K562 (cell line): ENCODE results near the gene ERICH6B. TPM values are rescaled to one million over a fixed set of nuclear protein-coding genes. Genes with fewer than 3 reads are reported as not detected.

Experiments used
- ATAC-seq: fragments of 200-7000 bp; cut with Tn5 transposase; 3 replicates; pipeline ENCODE4 v1.9.1; 2020; ENCODE audit warnings: moderate library complexity
- BruUV-seq: library from RNA; stranded (reverse); fragments of 400-500 nt; replicated peaks from 2 replicates; lab custom pipeline; 2021; lab: Mats Ljungman, UMichigan
- CTCF ChIA-PET: fragments of 300-600 bp; formaldehyde crosslinking; extraction: SDS; loops from one replicate; lab custom pipeline; 2021; ENCODE audit warnings: low intra/inter-chr PET ratio; lab: Yijun Ruan, JAX
- POLR2A ChIA-PET: fragments of 300-600, 350-650 bp; sonication (Branson Sonifier 250); formaldehyde crosslinking; extraction: SDS; loops from one replicate; lab custom pipeline; 2021; ENCODE audit warnings: antibody characterized with exemption, inconsistent platforms; lab: Yijun Ruan, JAX
- DNase-seq, 4 experiments: peaks; one replicate each; pipeline versions ENCODE4 v3.0.0 to v3.0.0-alpha.2; 2011 to 2018; ENCODE audit warnings: low spot score in 3 of 4, mixed read lengths in 3 of 4; ENCODE audit errors: extremely low read depth in 1 of 4
- FAIRE-seq: peaks from 2 replicates; lab custom pipeline; 2011; peaks lifted over from hg19 to GRCh38; lab: Jason Lieb, UNC
- H2AFZ ChIP-seq: 2 replicates; pipeline ENCODE4 v1.6.0; 2011; ENCODE audit warnings: low read depth, low read length, control low read depth, inconsistent platforms
- H3K27ac ChIP-seq: fragments of 200-600 bp; 3 replicates; pipeline ENCODE4 v1.8.0; 2011; ENCODE audit warnings: low read depth, mild to moderate bottlenecking, control low read depth, inconsistent platforms, low read length, moderate library complexity, mixed read lengths; ENCODE audit errors: extremely low read depth
- H3K27me3 ChIP-seq, 2 experiments: fragments of 300-600 bp in 1 of 2; 2 replicates in 1 of 2; 3 replicates in 1 of 2; pipeline versions ENCODE4 v1.6.0 to v1.8.0; 2011; ENCODE audit warnings: inconsistent platforms in 2 of 2, low read length in 2 of 2, mild to moderate bottlenecking in 1 of 2, mixed read lengths in 1 of 2, moderate library complexity in 1 of 2; ENCODE audit not compliant: control insufficient read depth in 2 of 2, insufficient read depth in 2 of 2
- H3K36me3 ChIP-seq: fragments of 300-600 bp; 3 replicates; pipeline ENCODE4 v1.8.0; 2011; ENCODE audit warnings: mild to moderate bottlenecking, low read length, inconsistent platforms; ENCODE audit not compliant: control insufficient read depth, insufficient read depth
- H3K4me1 ChIP-seq, 2 experiments: fragments of 200-600 bp in 1 of 2; replicated peaks in 1 of 2; 2 replicates in 1 of 2; 3 replicates in 1 of 2; pipeline versions ENCODE4 v1.5.1 to v1.8.0; 2011; ENCODE audit warnings: inconsistent platforms in 2 of 2, low read length in 2 of 2, mild to moderate bottlenecking in 1 of 2, mixed read lengths in 1 of 2, moderate library complexity in 1 of 2; ENCODE audit not compliant: control insufficient read depth in 2 of 2, insufficient read depth in 2 of 2
- H3K4me2 ChIP-seq: 2 replicates; pipeline ENCODE4 v1.6.1; 2011; ENCODE audit warnings: low read length, control low read depth, inconsistent platforms, mixed read lengths; ENCODE audit not compliant: insufficient read depth
- H3K4me3 ChIP-seq: fragments of 200-600 bp; sonication (generic), shearing (Covaris generic); 2 replicates; pipeline ENCODE4 v1.5.1; 2016; ENCODE audit warnings: control low read depth, inconsistent platforms
- H3K79me2 ChIP-seq: fragments of 200-600 bp; 3 replicates; pipeline ENCODE4 v1.8.0; 2011; ENCODE audit warnings: low read length, inconsistent platforms; ENCODE audit not compliant: control insufficient read depth, insufficient read depth
- H3K9ac ChIP-seq, 2 experiments: 2 replicates each; pipeline versions ENCODE4 v1.6.0 to v1.6.1; 2011; ENCODE audit warnings: low read depth in 2 of 2, low read length in 2 of 2, control low read depth in 1 of 2, inconsistent platforms in 1 of 2, mild to moderate bottlenecking in 1 of 2, mixed read lengths in 1 of 2; ENCODE audit not compliant: insufficient read depth in 1 of 2
- H3K9me1 ChIP-seq: one replicate; pipeline ENCODE4 v1.6.0; 2011; ENCODE audit warnings: inconsistent platforms, mild to moderate bottlenecking, low read length, moderate library complexity; ENCODE audit not compliant: control insufficient read depth, insufficient read depth
- H3K9me3 ChIP-seq: replicated peaks from 2 replicates; pipeline ENCODE4 v1.5.1; 2011; ENCODE audit warnings: low read depth, low read length, inconsistent platforms; ENCODE audit not compliant: control insufficient read depth, insufficient read depth
- H4K20me1 ChIP-seq: replicated peaks from 2 replicates; pipeline ENCODE4 v1.6.1; 2011; ENCODE audit warnings: low read length, inconsistent platforms, mixed read lengths; ENCODE audit not compliant: control insufficient read depth, insufficient read depth
- DDX20 ChIP-seq: fragments of 450-650 bp; IDR thresholded peaks from 2 replicates; pipeline ENCODE4 v1.6.1; 2016; ENCODE audit warnings: missing genetic modification characterization, low read depth, mild to moderate bottlenecking, missing compliant biosample characterization, moderate library complexity
- ELK3 ChIP-seq: fragments of 450-650 bp; formaldehyde crosslinking; IDR thresholded peaks from 2 replicates; pipeline ENCODE4 v1.4.0; 2020; ENCODE audit warnings: mild to moderate bottlenecking
- MCM2 ChIP-seq: fragments of 450-650 bp; IDR thresholded peaks from 2 replicates; pipeline ENCODE4 v1.6.1; 2017; ENCODE audit warnings: low read depth, mild to moderate bottlenecking
- TEAD1 ChIP-seq, 2 experiments: fragments of 450-650 bp in 1 of 2; sonication (generic) in 1 of 2; formaldehyde crosslinking; IDR thresholded peaks; 2 replicates each; pipeline versions ENCODE4 v1.4.0 to v1.8.0; 2020 to 2022; ENCODE audit warnings: mild to moderate bottlenecking in 2 of 2, missing genetic modification reagents in 1 of 2
- ZNF146 ChIP-seq: IDR thresholded peaks from one replicate; pipeline ENCODE4 v1.6.1; 2018; ENCODE audit warnings: missing compliant biosample characterization; ENCODE audit not compliant: unreplicated experiment
- ZNF175 ChIP-seq: fragments of 200-800 bp; sonication (Bioruptor generic); IDR thresholded peaks from 2 replicates; pipeline ENCODE4 v1.6.1; 2016; ENCODE audit warnings: low read depth, mild to moderate bottlenecking, missing genetic modification characterization, missing compliant biosample characterization
- ZNF407 ChIP-seq: fragments of 450-650 bp; IDR thresholded peaks from 2 replicates; pipeline ENCODE4 v1.6.1; 2016; ENCODE audit warnings: low read depth
- WGBS: fragments of 100-300 bp; shearing (Covaris generic); methylation state at CpG from one replicate; pipeline ENCODE4 v1.1.6; 2016; ENCODE audit warnings: low coverage, mixed read lengths; ENCODE audit not compliant: insufficient coverage; ENCODE audit errors: missing lambda C conversion rate; 5-methylcytosine and 5-hydroxymethylcytosine counted together
- in situ Hi-C: fragments of 300-500 bp; cut with MboI; formaldehyde crosslinking; loops from 4 replicates; pipeline ENCODE4 v1.15.0; 2018; ENCODE audit warnings: inconsistent platforms, mixed read lengths
- intact Hi-C: fragments of 100-400 bp; cut with micrococcal nuclease; formaldehyde crosslinking; loops from 2 replicates; pipeline ENCODE4 v1.14.2; 2022
- polyA plus RNA-seq, 8 experiments: library from polyadenylated mRNA; depleted of rRNA in 4 of 8; stranded (reverse) in 5 of 8; unstranded in 3 of 8; fragments of >200 nt; fragmentation: Nextera tagmentation in 2 of 8; fragmentation: Illumina TruSeq in 1 of 8; extraction: Ambion mirVana in 2 of 8; extraction: Trizol in 1 of 8; gene quantifications; 2 replicates each; pipeline versions ENCODE4 v1.2.1 to v1.2.3, GENCODE V29; 2011 to 2014; ENCODE audit warnings: inconsistent platforms in 1 of 8, missing spikeins in 1 of 8
- total RNA-seq, 7 experiments: library from RNA; depleted of rRNA in 6 of 7; stranded (reverse); fragments of >200 nt in 6 of 7; fragmentation: Illumina TruSeq in 2 of 7; extraction: Trizol in 2 of 7; gene quantifications; 2 replicates each; pipeline versions ENCODE4 v1.2.1 to v1.2.3, GENCODE V29; 2011 to 2021; ENCODE audit warnings: low replicate concordance in 1 of 7

ERICH6B gene
- total and polyA plus RNA-seq, 9 of the 15 experiments (the other 6 are each of a cell fraction or from before 2014, with no cell fraction given), result not detected

GRCh38 chr13:45594227-45594626, 21.3 kb downstream of the ERICH6B start:
- H3K9me1 ChIP-seq, result no peaks in the 10 kb centered on the region
- no peaks in the 10 kb centered on the region; a peak in 1 of 5 replicates for H3K4me1 ChIP-seq
- H4K20me1 ChIP-seq, result no peaks in the 10 kb centered on the region
- 0% methylated on average over 2 of the region's 2 CpGs for WGBS
- H3K27me3 ChIP-seq, result peaks cover 0 to 5% of the 10 kb centered on the region in 2 experiments; a peak in 1 of 5 replicates
- no peak overlapping the region for H3K27ac ChIP-seq
- ChIA-PET POLR2A (no interaction called here), CTCF (no interaction called here)
- no peak for ATAC-seq
- no peak for DNase-seq
- intact Hi-C loops, result no loop called here
- no peak overlapping the region for H3K4me3 ChIP-seq
- no peaks in the 10 kb centered on the region for H3K36me3 ChIP-seq
- H3K9me3 ChIP-seq, result no peaks in the 10 kb centered on the region
- in situ Hi-C loops, result no loop called here
- no peak overlapping the region for H3K9ac ChIP-seq
- no peak overlapping the region for H2AFZ ChIP-seq
- no TSS peak for BruUV-seq
- H3K79me2 ChIP-seq, result no peaks in the 10 kb centered on the region
- H3K4me2 ChIP-seq, result no peak overlapping the region
- FAIRE-seq, result no peak
- no peak for TF ChIP-seq ZNF175 (CRISPR knock-in tag)
- TF ChIP-seq ZNF146, result no peak
- TF ChIP-seq ELK3, result no peak
- no peak for TF ChIP-seq TEAD1 (CRISPR knock-in tag; IDR thresholded peaks at IDR 0.05)
- TF ChIP-seq DDX20, result no peak

GRCh38 chr13:45592758-45593157, 22.8 kb downstream of the ERICH6B start:
- H3K4me2 ChIP-seq, result no peak overlapping the region
- no peaks in the 10 kb centered on the region for H3K36me3 ChIP-seq
- BruUV-seq, result no TSS peak
- H3K79me2 ChIP-seq, result no peaks in the 10 kb centered on the region
- H3K27me3 ChIP-seq, result peaks cover 0 to 7% of the 10 kb centered on the region in 2 experiments; a peak in 1 of 5 replicates
- DNase-seq, result no peak
- intact Hi-C loops (no loop called here), in situ Hi-C loops (no loop called here)
- no peaks in the 10 kb centered on the region for H3K9me3 ChIP-seq
- no peak overlapping the region for H3K9ac ChIP-seq
- no peak overlapping the region for H3K27ac ChIP-seq
- ChIA-PET POLR2A (no interaction called here), CTCF (no interaction called here)
- ATAC-seq, result no peak
- H2AFZ ChIP-seq, result no peak overlapping the region
- FAIRE-seq, result no peak
- H3K9me1 ChIP-seq, result no peaks in the 10 kb centered on the region
- H4K20me1 ChIP-seq, result no peaks in the 10 kb centered on the region
- 0% methylated on average over 2 of the region's 2 CpGs for WGBS
- H3K4me3 ChIP-seq, result no peak overlapping the region
- H3K4me1 ChIP-seq, result no peaks in the 10 kb centered on the region; a peak in 1 of 5 replicates
- TF ChIP-seq MCM2 (no peak), ZNF407 (no peak)
